GM15510 (cell line): ENCODE results near the gene CENPA.

ENCODE experiments used
- POLR2A ChIP-seq: IDR thresholded peaks from 3 replicates; pipeline ENCODE4 v1.6.1; 2011; ENCODE audit warnings: borderline replicate concordance; ENCODE audit not compliant: insufficient read length; ENCODE audit errors: extremely low read depth

The CENPA gene

DNA sequence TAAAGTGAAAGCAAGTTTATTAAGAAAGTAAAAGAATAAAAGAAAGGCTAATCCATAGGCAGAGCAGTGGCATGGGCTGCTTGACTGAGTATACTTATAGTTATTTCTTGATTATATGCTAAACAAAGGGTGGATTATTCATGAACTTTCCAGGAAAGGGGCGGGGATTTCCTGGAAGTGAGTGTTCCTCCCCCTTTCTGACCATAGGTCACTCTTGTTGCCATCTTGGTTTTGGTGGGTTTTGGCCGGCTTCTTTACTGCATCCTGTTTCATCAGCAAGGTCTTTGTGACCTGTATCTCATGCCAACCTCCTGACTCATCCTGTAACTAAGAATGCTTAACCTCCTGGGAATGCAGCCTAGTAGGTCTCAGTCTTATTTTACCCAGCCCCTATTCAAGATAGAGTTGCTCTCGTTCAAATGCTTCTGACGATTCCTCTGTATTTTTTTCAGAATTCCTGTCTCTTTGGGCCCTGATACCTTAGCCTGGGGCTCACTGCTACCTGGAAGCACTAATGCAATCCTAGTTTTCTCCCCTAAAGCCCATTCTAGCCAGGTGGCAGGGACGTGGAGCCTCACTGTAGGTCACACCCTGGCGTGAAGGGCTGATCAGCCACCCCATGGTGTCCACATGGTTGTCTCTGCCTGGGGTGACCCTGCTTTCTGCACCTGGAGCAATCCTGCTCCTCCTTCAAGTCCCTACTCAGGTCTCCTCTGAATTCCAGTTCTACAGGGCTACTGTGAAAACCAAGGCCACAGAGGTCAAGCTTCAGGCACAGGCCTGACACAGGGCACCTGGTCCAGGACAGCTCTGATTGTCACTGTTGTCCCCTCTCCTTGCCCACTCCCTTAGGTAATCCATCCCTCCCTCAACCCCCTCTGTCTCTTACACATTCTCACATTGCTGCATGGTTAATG, 27.7 kb upstream of the CENPA start:
- TF ChIP-seq POLR2A, result no peak

DNA sequence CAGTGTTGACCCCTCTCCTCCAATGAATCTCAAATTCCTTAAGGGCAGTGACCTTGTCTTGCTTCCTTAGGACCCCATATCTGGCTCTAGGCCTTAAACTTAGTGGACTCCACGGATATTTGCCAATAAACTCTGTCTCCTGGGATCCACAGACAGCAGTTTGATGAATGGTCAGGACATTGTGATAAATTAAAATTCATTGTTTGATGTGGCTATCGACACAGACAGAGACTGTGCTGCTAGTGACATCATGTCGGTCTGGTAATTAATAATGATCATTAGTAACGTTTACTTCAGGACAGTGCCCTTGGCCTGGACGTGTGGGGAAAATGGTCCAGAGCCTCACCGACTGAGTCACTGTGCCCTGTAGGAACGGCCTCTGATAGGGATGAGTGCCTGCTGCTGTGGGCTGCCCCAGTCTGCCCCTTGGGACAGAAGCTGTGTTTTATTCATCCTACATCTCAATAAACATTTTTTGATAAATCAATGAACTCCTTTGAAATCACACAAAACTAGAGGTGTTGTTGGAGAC, 27.0 kb upstream of the CENPA start:
- no peak for TF ChIP-seq POLR2A

DNA sequence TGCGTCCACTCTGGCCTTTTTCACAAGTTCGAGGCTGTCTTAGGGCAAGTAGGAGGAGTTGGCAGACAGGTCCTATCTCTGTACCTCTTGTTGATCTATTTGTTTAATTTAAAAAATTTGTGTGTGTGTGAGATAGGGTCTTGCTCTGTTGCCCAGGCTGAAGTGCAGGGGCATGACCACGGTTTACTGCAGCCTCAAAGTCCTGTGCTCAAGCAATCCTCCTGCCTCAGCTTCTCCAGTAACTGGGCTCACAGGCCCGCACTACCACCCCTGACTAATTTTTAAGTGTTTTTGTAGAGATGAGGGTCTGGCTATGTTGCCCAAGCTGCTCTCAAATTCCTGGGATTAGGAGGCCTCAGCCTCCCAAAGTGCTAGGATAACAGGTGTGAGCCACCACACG, 26.0 kb upstream of the CENPA start:
- no peak for TF ChIP-seq POLR2A

DNA sequence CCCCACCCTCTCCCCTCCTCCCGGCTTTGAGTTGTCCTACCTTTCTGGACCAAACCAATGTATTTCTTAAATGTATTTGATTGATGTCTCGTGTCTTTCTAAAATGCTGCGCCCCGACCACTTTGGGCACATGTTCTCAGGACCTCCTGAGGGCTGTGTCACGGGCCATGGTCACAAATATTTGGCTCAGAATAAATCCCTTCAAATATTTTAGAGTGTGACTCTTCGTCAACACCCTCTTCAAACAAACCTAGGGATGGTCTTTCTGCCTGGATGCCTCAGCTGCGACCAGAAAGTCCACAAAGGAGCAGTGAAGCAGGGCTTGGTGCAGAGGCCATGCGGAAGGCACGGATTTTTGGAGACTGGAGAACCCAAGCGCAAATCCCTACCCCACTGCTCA, 22.8 kb upstream of the CENPA start:
- TF ChIP-seq POLR2A, result no peak

DNA sequence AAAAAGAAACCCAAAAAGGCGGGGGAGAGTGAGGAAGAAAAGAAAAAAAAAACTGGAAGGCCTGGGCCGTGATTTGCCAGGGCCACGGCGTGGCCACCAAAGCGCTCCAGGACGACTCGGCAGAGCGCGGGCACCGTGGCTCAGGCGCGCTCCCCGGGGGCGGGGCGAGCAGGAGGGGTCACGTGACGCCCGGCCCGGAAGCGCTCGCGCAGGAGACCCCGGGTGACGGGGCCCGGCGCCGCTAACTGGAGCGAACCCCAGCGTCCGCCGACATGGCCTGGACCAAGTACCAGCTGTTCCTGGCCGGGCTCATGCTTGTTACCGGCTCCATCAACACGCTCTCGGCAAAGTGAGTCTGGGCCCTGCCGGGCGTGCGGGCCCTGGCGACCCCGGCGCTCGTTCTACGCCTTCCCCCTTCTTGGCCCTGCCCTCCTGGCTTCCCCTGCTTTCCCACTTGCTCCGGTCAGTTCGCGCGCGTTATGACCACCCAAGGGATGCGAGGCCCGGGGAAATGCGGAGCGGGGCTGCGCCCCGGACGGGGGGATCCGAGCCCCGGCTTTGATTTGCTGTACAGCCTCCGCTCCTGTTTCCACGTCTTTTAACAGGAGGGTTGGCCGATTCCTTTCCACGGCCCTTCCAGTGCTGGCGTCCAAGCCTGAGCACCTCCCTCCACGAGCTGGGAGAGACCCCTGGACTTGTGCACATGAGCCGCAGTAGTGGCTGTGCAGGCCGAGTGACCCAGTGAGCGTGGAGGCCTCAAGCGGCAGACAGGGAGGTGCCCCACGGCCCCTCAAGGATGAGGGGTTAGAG, 21.6 kb upstream of the CENPA start, which contains the start of gene SLC35F6:
Gene SLC35F6, plus strand, starts transcription at position 207 of the 810 bp plus-strand sequence. Its CDS starts 66 bp downstream, at position 273.
- TF ChIP-seq POLR2A, result peak; percentile 89

DNA sequence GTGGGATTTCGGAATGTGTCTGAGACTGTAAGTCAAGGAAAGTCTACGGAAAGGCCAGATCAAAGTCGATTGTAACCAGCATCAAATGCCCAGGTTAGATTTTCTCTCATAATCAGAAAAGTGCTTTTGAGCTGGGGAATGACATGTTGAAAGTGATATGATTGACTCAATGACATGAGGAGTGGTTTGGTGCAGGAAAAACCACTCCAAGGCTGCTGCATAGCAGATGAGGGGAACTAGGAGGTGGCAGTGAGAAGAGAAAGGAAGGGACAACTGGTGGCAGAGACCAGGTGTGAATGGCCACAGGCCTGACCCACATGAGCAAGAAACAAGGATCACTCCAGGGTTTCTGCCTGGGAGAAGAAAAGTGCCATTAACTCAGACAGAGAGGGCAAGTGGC, 20.9 kb upstream of the CENPA start:
- TF ChIP-seq POLR2A, result no peak

DNA sequence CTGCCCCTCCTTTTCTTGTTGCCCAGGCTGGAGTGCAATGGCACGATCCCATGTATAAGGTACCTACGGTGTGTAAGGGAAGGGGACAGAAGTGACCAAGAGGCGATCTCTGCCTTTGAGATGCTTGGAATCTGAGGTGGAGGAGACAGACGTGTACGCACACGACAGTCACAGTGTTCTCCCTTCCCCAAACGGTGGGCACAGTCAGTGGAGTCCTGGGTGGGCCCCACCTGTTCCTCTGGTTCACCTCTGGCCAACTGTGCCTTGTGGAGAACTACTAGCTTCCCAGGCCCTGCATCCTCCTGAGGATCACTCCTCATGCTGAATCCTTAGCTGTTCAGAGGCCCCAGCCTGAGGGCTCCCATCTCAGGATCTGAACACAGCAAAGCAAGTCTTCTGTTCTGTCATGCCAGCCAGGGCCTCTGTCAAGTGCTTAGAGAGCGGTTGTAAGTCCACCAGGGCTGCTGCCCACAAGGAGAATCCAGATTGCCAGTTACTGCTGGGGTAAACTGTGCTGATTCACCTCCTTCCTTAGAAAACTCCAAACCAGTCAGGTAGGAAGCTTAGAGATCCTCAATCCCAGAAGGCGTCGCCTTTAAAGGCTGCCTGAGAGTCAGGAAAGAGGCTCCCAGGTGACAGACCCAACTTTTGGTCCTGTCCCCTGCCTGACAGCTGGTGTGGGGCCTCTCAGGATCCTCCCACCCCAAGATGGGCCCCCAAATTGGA, 20.2 kb upstream of the CENPA start:
- TF ChIP-seq POLR2A, result no peak

DNA sequence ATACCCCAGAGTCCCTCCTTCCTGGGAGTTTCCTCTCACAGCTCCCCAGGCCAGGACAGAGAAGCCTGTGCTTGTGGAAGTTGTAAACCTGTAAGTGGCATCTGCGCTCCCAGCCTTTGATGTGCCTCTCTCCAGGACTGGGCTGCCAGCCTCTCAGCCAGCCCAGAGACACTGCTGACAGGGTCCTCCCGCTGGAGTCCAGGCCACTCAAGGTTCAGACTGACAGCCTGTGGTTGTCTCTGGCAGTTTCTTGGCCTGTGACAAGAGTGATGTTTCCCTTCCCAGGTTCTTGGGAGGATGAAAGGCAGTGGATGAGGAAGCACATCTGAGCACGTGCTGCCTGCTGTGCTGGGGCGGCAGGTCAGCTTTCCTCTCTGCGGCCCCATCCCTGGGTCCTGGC, 18.7 kb upstream of the CENPA start:
- no peak for TF ChIP-seq POLR2A

DNA sequence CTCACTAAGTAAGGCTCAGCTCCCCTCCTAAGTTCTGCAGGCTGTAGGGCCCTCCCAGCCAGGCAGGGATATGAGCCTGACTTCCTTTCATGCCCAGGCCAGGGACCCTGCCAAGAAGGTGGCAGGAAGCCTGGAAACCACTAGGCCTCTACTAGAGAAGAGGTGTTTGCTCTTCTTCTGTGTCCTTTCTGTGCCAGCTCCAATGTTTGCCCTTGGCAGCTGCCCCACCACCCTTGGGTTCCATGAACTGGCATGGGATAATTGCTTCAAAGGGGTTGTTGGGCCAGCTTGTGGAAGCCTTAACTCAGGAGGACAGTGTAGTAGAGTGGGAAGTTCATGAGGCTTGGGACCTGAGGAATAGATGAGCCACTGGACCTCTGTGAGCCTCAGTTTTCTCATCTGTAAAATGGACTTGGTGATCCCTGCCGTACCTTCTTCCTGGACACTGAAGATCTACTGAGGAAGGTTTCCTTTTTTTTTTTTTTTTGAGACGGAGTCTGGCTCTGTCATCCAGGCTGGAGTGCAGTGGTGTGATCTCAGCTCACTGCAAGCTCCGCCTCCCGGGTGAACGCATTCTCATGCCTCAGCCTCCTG, 17.9 kb upstream of the CENPA start:
- TF ChIP-seq POLR2A, result no peak

DNA sequence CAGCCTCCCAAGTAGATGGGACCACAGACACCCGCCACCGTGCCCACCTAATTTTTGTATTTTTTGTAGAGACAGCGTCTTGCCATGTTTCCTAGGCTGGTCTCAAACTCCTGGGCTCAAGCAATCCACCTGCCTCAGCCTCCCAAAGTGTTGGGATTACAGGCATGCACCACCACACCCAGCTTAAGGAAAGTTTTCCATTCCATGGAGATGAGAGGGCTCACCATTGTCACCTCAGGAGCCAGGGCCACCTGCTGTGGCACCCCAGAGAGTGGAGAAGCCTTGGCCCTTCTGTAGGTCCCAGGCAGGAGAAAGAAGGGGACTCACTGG, 17.1 kb upstream of the CENPA start:
- no peak for TF ChIP-seq POLR2A

DNA sequence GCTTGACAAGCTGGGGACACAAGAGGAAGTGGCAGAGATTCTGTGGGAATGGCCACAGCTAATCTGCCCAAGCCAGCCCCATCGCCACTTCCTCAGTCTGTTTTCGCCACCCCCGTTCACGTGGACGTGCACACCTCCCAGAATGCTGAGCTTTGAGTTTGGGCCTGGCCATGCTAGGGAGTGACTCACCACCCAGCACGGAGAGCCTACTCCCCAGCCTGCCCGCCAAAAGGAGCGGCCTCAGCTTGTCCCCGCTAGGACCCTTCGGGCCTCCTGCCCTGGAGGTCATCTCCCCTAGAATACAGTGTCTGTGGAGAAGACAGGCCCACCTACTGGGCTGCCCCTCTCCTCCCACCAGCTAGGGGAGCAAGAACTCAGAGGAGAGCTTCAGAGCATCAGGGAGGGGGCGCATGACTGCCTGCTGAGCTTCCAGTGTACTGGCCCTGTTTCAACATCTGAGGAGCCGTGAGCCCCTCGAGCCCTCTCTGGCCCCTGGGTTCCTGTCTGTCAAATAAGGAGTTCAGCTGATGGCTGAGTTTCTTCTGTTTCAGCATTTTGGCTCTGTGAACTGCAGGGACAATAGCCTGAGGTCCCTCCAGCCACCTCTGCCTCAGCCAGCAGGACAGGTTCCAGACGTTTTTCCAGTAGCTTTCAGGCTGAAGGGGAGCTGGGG, 16.6 kb upstream of the CENPA start:
- no peak for TF ChIP-seq POLR2A

DNA sequence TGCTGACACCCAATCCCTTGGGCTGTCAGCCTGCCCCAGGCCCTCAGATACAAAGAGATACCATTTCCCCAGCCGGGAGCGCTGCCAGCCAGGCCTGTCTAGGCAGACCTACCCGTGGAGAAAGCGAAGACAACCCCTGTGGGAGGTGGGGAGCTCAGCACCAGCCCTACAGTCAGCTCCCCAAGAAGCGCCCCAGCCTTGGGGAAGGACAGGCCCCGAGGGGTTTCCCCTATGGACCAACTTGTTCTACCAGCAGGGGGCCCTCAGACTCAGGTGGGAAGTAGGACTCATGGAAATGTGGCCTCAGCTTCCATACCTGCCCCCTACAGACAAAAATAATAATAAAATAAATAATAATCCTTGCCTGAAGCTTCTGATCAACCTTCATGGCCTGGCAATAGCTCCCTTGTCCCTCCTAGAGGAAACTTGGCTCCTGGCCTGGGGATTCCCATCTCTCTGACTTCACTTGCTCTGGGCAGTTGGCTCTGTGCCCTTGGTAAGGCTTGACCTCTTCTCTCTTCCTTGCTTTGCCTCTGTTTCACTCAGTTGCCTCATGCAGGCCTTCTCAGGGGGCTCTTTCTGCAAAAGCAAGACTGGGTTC, 14.8 kb upstream of the CENPA start:
- no peak for TF ChIP-seq POLR2A
